Stimulated activated CD4-positive, alpha-beta T cell treated with anti-CD3 and anti-CD28 coated beads, Interleukin-15, amount 100 ng/mL, for 48 hours (primary cell): ENCODE results near the gene ANGEL1.

Experiments used
- DNase-seq, 2 donors: peaks; one replicate each; pipeline ENCODE4 v3.0.0-alpha.2; 2020; ENCODE audit warnings: low read depth in 2 of 2

The ANGEL1 gene, protein sequence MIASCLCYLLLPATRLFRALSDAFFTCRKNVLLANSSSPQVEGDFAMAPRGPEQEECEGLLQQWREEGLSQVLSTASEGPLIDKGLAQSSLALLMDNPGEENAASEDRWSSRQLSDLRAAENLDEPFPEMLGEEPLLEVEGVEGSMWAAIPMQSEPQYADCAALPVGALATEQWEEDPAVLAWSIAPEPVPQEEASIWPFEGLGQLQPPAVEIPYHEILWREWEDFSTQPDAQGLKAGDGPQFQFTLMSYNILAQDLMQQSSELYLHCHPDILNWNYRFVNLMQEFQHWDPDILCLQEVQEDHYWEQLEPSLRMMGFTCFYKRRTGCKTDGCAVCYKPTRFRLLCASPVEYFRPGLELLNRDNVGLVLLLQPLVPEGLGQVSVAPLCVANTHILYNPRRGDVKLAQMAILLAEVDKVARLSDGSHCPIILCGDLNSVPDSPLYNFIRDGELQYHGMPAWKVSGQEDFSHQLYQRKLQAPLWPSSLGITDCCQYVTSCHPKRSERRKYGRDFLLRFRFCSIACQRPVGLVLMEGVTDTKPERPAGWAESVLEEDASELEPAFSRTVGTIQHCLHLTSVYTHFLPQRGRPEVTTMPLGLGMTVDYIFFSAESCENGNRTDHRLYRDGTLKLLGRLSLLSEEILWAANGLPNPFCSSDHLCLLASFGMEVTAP

GRCh38 chr14:76812422-76813383 lies at the start of gene ANGEL1:
Gene ANGEL1, minus strand, starts transcription at chr14:76812882. Its CDS starts 55 bp downstream, at chr14:76812827.
- peak; percentile 90 to 94 for DNase-seq

DNA sequence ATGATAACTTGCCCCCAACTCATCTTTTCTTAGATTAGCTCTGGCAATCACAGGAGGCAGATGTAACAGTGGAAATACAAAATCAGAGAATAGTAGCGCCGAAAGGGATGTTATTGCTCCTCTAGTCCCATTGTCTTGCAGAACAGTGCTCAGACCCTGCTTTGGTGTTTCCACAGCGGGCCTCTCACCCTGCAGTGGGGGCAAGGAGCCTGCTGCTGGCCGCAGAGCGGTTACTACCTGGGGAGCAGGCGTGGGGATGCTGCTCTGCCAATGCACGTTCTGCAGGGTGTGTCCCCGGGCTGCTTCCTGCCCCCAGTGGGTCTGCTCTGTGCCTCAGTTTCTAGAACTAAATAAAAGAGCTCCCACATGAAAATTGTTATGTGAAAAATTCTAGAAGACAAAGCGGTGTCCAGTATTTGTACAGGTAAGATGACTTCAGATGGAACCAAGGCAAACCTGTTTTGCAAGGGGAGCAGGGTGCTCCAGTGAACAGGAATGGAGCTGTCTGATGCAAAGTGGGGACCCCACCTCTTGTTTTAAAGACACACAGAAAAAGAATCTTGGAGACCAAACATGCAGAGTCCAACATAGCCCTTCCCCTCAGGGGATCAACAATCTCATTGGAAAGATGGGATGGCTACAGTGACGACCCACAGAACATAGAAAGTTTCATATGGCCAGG lies 49.0 kb upstream of the ANGEL1 start:
- no peak for DNase-seq

DNA sequence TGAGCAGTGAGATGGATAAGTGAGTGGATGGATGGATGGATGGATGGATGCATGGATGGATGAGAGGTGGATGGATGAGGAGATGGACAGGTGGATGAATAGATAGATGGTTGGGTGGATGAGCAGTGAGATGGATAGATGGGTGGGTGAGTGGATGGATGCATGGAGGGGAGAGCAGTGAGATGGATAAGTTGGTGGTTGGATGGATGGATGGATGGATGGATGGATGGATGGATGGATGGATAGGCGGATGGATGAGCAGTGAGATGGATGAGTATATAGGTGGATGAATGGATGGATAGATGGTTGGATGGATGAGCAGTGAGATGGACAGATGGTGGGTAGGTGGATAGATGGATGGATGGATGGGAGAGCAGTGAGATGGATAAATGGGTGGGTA lies 44.1 kb upstream of the ANGEL1 start:
- DNase-seq, result no peak

DNA sequence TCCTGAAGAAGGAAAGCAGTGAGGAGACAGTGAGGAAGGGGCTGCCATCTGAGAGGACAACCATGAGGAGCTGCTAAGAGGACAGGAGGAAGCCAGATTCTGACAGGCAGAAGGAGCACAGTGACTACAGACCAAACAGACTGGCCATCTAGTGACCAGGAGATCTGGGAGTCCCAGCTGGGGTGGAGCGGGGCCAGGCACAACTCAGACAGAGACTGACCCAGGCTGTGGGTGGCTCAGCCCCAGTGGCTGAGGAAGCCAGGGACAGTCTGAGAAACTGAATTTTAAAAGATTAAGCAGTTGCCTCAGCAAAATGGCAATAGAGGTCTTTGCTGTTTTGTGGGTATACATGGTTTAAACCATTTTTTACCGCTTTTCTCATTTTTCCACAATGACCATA lies 42.4 kb upstream of the ANGEL1 start:
- no peak for DNase-seq

DNA sequence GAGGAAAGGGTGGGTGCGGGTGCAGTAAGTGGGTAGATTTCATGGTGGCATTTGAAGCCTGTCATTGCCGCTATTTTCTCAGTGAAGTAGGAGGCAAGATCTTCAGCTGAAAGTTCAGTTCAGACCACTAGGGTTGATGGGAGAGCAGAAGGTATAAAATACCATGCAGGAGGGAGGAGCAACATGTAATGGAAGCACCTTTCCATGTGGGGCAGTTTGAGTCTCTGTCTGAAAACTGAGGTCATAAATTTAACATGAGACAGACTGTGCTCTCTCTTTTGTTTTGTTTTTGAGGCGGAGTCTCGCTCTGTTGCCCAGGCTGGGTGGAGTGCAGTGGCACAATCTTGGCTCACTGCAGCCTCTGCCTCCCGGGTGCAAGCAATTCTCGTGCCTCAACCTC lies 36.2 kb upstream of the ANGEL1 start:
- no peak for DNase-seq

GRCh38 chr14:76846331-76847047 lies 33.8 kb upstream of the ANGEL1 start:
- DNase-seq, result no peak

- DNase-seq, result peak; percentile 60 to 65
Observed at GRCh38 chr14:76844223-76844622, 31.5 kb upstream of the ANGEL1 start.

DNA sequence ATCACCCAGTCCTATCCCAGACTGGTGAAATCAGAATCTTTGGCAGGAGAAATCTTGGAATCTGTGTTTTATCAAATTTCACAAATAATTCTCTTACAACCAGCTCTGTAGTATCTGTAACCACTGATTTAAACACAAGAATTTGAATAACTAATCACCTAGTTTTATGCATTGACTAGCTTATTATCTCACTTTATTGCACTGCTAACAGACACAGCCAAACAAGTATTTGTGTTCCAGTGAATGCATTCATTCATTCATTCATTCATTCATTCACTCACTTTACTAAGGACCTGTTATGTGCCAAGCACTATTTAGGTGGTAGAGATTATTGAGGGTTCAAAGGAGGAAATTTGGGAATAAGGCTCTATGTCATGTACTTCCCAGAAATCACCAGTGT lies 29.7 kb upstream of the ANGEL1 start:
- no peak for DNase-seq

- no peak for DNase-seq
Observed at GRCh38 chr14:76837524-76837923, 24.8 kb upstream of the ANGEL1 start.

DNA sequence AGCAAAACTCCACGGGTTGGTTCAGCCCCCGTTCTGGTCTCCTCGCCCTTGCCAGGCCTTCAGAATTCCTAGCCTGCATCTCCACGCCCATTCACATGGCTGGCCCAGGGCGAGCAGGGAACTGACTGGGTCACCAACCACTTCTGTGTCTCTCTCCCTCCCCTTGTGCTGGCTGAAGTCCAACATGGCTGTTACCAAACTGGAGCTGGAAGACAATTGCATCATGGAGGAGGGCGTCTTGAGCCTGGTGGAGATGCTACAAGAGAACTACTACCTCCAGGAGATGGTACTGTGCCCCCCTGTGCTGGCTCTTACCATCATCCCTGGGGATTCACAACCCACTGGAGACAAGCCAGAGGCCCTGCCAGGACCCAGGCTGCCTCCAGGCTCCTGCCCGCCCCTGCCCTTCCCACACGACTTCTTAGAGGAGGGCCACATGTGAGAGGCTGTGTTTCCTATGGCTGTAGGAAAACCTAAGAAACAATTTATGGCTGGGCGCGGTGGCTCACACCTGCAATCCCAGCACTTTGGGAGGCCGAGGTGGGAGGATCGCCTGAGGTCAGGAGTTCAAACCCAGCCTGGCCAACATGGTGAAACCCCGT lies 23.4 kb upstream of the ANGEL1 start:
- no peak for DNase-seq

GRCh38 chr14:76834241-76834661 lies 21.6 kb upstream of the ANGEL1 start:
- no peak for DNase-seq

GRCh38 chr14:76833011-76833410 lies 20.3 kb upstream of the ANGEL1 start:
- no peak for DNase-seq

DNA sequence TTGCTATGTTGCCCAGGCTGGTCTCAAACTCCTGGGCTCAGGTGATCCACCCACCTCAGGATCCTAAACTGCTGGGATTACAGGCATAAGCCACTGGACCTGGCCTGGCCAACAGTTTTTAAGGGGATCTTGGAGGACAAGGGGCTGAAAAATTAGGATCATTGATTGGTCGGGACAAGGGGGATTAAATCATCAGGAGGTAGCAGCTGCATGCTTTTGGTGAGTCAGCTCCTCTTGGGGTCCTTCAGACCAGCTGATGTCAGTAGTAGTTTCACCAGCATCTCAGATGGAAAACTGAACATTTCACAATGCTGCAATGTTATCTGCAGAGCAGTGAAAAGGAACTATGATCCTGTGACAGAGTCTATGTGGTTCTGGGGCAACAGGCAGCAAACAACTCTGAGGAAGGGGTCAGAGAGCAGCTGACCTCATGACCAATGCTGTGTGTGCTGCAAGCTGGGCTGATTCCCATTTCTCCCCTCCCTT lies 19.9 kb upstream of the ANGEL1 start:
- no peak for DNase-seq

DNA sequence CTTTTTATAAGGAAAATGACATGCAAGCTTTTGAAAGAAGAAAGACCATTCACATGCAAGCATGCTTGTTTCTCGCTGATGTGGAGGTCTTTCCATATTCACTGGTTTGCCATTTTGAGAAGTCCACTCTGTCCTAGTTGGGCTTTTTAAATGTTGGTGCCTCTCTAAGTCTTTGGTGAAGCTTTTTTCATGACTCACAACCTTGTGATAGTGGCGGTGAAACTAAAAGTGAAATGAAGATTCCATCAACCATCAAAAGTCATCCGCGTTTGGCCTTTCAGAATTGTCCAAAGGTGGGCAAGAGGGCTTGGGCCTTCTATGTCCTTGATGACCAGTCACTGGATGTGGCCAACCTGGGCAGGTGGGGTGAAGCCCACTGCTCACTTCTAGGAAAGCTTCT lies 17.9 kb upstream of the ANGEL1 start:
- DNase-seq, result no peak

GRCh38 chr14:76829650-76830421 lies 17.2 kb upstream of the ANGEL1 start:
- no peak for DNase-seq

- DNase-seq, result no peak
Observed at GRCh38 chr14:76829013-76829365, 16.3 kb upstream of the ANGEL1 start.

DNA sequence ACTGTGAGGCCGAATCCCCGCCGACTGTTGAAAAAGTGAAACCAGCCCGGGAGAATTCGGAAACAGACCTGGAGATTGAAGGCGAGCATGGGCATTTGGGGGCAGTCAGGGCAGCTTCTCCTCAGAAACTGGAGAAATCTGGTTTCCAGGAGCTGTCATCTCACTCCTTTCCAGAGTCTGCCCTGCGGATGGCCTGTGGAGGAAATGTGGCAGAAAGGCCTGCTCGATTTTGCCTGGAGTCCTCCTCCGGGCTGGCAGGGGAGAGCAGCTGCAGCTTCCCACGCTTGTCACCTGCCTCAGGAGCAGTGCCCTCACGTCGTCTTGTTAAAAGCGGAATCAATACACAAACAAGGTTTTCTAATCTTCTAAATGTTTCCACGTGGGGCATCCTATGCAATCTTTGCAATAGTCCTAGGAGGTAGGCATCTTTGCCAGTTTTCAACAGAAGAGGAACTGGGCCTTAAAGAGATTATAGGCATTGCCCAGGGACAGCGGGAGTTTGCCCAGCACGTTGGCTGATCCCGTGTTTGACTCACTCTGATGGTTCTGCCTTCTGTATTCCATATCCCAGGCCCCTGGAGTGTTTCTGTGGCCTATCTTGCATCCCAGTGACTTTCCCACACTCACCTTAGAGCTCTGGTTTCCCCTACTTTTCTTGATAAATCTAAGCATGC lies 15.8 kb upstream of the ANGEL1 start:
- no peak for DNase-seq

- no peak for DNase-seq
Observed at GRCh38 chr14:76827696-76828296, 15.1 kb upstream of the ANGEL1 start.

- DNase-seq, result no peak
Observed at GRCh38 chr14:76826122-76826521, 13.4 kb upstream of the ANGEL1 start, which contains the start of gene LRRC74A. Gene LRRC74A, plus strand, starts transcription at chr14:76826408. Its CDS starts 290 bp downstream, at chr14:76826698.
